ENCODE results near the gene FLT3LG. TPM values are rescaled to one million over a fixed set of nuclear protein-coding genes. Genes with fewer than 3 reads are reported as not detected.

FLT3LG gene
- total and polyA plus RNA-seq, 9 of the 15 experiments (the other 6 are each of a cell fraction or from before 2014, with no cell fraction given): 0.31 to 6.4 (median 1.1) TPM

- TF ChIP-seq TEAD2 (tag; IDR thresholded peaks at IDR 0.05): no peak
- peak in 1 of 2 experiments; percentile 5 for TF ChIP-seq E2F6 (IDR thresholded peaks at IDR 0.05; ENCODE audit: borderline replicate concordance in 1 of 2, extremely low read depth in 1 of 2, insufficient read depth in 1 of 2, insufficient read length in 1 of 2, low read depth in 1 of 2, low read length in 1 of 2, poor library complexity in 1 of 2, severe bottlenecking in 1 of 2)
- no peak for TF ChIP-seq BRF1 (IDR thresholded peaks at IDR 0.05; ENCODE audit: borderline replicate concordance, extremely low read depth, insufficient read length)
- no peak for TF ChIP-seq NR3C1 (CRISPR knock-in tag; IDR thresholded peaks at IDR 0.05)
- TF ChIP-seq ZC3H4 (CRISPR knock-in tag; IDR thresholded peaks at IDR 0.05; ENCODE audit: borderline replicate concordance): no peak
- TF ChIP-seq MAFF (IDR thresholded peaks at IDR 0.05; ENCODE audit: low read length): no peak
- no peak for TF ChIP-seq NFATC3 (IDR thresholded peaks at IDR 0.05)
- intact Hi-C loops (cut with micrococcal nuclease): no loop called here
- in situ Hi-C loops (cut with MboI): loop anchor here (5.0 kb wide), 1 partner anchor 45 kb away; no protein-coding TSS in a partner anchor
- Histone ChIP-seq H3K27ac (ENCODE audit: extremely low read depth, low read depth, low read length) (no peak overlapping the region), H3K4me1 (replicated peaks in 1 of 2; ENCODE audit: control insufficient read depth in 2 of 2, insufficient read depth in 2 of 2, low read length in 2 of 2) (peaks cover 36 to 57% of the 10 kb centered on the region in 2 experiments), H3K36me3 (ENCODE audit: control insufficient read depth, insufficient read depth, low read length) (no peaks in the 10 kb centered on the region), H2AFZ (ENCODE audit: low read depth, low read length) (no peak overlapping the region), H3K9me3 (replicated peaks; ENCODE audit: control insufficient read depth, insufficient read depth, low read depth, low read length) (no peaks in the 10 kb centered on the region), H3K27me3 (ENCODE audit: control insufficient read depth in 2 of 2, insufficient read depth in 2 of 2, low read length in 2 of 2) (peaks cover 7 to 19% of the 10 kb centered on the region in 2 experiments; a peak in 4 of 5 replicates), H3K4me3 (no peak overlapping the region), H4K20me1 (replicated peaks; ENCODE audit: control insufficient read depth, insufficient read depth, low read length) (no peaks in the 10 kb centered on the region), H3K9ac (ENCODE audit: insufficient read depth in 1 of 2, low read depth in 2 of 2, low read length in 2 of 2) (peak overlapping the region in 1 of 2 experiments; percentile 50; a peak in 1 of 4 replicates), H3K4me2 (ENCODE audit: insufficient read depth, low read length) (no peak overlapping the region), H3K79me2 (ENCODE audit: control insufficient read depth, insufficient read depth, low read length) (no peaks in the 10 kb centered on the region), H3K9me1 (ENCODE audit: control insufficient read depth, insufficient read depth, low read length) (no peaks in the 10 kb centered on the region)
- no peak for DNase-seq (ENCODE audit: extremely low read depth in 1 of 4, low spot score in 3 of 4)
- FAIRE-seq: no peak
- ChIA-PET CTCF (ENCODE audit: low intra/inter-chr PET ratio) (interaction anchor here (0.5 kb wide), 1 partner anchor 648 kb away, joined by 4 read pairs; no protein-coding TSS in a partner anchor), POLR2A (interaction anchor here (1.1 kb wide), 1 partner anchor 17 kb away, joined by 3 read pairs; no protein-coding TSS in a partner anchor)
- WGBS (ENCODE audit: insufficient coverage, low coverage, missing lambda C conversion rate): 14% methylated on average over 8 of the region's 8 CpGs
- ATAC-seq: no peak
- no TSS peak for BruUV-seq (replicated peaks)
Observed at GRCh38 chr19:49437231-49437630, 36.8 kb upstream of the FLT3LG start.
